ENCODE results near the gene RPTN.
"Not testable (repeated sequence)": the region's sequence is repeated elsewhere in the genome, so short reads cannot be mapped to it uniquely, and the experiment has no call there.

RPTN gene

DNA sequence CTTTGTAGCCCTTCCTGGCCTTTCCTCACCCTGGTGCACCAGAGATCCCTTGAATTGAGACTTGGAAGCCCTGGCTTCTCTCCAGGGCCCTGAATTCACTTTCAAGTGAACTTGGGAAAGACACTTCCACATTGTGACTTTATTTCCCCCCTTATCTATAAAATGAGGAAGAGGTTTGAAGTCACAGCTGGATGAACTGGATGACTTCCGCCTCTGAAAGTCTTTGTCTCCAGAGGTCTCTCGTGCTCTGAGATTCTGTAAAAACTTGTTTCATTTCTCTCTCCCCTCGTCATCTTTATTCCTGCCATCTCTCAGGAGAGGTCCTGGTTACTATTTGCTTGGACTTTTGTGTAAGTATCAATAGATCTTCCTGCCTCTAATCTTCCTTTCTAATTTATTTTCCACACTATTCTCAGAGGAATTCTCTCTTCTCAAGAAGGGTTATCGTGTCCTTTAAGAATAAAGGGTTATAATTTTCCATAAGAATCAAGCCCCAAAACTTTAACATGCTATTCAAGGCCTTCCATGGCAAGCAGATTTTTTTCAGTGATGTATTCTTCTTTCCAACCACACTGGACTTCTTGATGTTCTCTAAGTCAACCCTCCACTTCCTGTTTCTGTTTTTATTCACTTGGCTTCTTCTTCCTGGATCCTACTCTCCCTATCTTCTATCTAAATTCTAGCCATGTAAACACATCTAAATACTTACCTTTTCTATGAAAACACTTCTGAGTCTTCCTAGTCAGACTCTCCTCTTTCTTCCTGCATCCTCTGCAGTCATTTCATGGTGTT is 6.5 kb upstream of the RPTN start:
- no peak for DNase-seq (ENCODE audit: low read depth, low spot score)

- DNase-seq (ENCODE audit: low read depth, low spot score): no peak
These were observed 5.6 kb upstream of the RPTN start for GRCh38 chr1:152164517-152165136.

- no peak for DNase-seq (ENCODE audit: low read depth, low spot score)
These were observed 3.9 kb upstream of the RPTN start for GRCh38 chr1:152162792-152163463.

GRCh38 chr1:152160576-152160975 is 1.5 kb upstream of the RPTN start:
- no peak for DNase-seq (ENCODE audit: low read depth, low spot score)

DNA sequence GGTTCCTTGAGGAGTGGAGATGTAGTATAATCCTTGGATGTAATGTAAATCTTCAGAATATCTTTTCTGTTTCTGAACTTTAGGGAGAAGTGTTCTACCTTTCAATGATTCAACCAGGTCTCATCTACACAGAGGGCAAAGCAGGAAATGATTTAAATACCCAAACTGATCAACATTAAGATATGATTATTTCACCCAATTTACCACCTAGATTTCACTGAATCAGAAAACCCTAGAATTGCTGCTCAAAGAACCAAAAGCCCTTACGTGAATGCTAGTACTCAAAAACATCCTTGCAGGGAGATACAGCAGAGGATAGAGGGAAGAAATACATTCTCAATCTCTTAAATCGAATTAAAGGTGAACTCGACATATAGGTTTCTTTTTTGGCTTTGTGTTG is 5.0 kb downstream of the RPTN start:
- no peak for DNase-seq (ENCODE audit: low read depth, low spot score)

GRCh38 chr1:152151646-152152045 is 7.4 kb downstream of the RPTN start:
- no peak for DNase-seq (ENCODE audit: low read depth, low spot score)

GRCh38 chr1:152148981-152149380 is 10.0 kb downstream of the RPTN start:
- no peak for DNase-seq (ENCODE audit: low read depth, low spot score)

DNA sequence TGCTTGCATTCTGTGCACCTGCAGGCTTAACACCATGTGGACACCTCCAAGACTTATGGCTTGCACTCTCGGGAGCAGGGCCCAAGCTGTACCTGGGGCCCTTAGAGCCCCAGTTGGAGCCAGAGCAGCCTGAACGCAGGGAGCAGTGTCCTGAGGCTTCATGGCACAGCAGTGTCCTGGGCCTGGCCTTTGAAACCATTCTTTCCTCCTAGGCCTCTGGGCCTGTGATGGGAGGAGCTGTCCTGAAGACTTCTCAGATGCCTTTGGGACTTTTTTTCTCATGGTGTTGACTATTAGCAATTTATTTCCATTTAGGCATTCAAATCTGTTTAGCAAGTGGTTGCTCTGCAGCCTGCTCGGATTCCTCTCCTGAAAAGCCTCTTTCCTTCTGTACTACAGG is 11.0 kb downstream of the RPTN start:
- no peak for DNase-seq (ENCODE audit: low read depth, low spot score)

DNA sequence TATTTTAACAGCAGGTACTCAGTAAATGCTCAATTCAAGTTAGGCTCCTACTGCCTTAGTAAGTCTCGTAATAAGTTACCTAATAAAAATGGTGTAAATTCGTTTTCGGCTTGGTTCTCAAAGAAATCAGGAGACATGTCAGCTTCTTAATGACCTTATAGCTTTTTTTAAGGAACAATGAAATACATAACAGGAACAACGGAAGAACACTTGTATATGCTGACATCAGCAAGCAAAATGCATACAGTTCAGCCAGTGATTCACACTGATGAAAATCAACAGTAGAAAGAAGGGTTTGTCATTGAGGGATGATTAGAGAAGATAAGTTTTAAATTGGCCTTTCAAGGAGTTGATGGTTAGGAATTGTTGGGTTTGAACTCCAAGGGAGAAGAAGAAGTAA is 13.3 kb downstream of the RPTN start:
- DNase-seq (ENCODE audit: low read depth, low spot score): no peak

GRCh38 chr1:152144674-152145183 is 14.3 kb downstream of the RPTN start:
- DNase-seq (ENCODE audit: low read depth, low spot score): not testable (repeated sequence)

- DNase-seq (ENCODE audit: low read depth, low spot score): no peak
These were observed 15.7 kb downstream of the RPTN start for GRCh38 chr1:152143150-152143887.

DNA sequence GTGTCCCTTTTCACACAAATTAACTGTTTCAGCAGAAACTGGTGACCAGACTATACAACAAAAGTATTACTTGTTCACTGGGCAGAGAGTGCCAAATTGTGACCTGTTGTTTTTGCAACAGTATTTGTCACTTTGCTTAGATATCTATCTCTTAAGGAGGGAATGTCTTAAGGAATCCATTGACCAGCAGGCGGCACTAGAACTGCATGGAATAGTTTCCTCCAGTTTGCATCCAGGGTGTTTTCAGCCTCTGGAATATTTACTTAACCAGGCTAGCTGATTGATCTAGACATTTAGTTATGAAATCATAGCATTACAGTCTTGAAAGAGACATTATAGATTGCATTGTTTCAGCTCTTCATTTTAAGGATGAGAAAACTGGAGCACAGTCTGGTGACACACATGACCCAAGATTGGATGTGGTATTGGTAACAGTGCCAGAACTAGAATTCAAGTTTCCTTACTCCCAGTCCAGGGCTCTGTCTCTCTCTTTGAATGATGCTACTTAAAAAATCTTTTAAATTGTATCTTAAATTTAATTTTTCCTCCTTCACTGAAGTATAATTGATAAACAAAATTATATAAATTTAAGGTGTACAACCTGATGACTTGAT is 16.9 kb downstream of the RPTN start:
- peak; percentile 77 for DNase-seq (ENCODE audit: low read depth, low spot score)

DNA sequence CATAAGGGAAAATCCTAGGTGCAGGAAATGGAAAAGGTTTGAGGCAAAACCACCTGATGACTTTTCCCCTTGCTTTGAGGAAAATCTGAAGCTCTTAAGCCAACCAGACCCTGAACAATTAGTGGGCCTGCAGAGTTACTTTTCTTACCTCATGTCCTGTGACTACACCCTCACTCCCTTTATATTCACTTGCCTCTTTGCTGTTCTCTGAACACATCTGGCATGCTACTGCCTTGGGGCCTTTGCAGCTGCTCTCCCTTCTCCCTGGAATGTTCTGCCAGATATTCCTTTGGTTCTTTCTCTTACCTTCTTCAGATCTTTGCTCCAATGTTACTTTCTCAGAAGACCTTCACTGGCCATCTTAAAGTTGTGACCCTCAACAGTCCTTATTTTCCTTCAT is 21.8 kb downstream of the RPTN start:
- no peak for DNase-seq (ENCODE audit: low read depth, low spot score)

GRCh38 chr1:152130186-152130585 is 28.8 kb downstream of the RPTN start:
- no peak for DNase-seq (ENCODE audit: low read depth, low spot score)

- DNase-seq (ENCODE audit: low read depth, low spot score): no peak
These were observed 31.4 kb downstream of the RPTN start for GRCh38 chr1:152127673-152128072.

DNA sequence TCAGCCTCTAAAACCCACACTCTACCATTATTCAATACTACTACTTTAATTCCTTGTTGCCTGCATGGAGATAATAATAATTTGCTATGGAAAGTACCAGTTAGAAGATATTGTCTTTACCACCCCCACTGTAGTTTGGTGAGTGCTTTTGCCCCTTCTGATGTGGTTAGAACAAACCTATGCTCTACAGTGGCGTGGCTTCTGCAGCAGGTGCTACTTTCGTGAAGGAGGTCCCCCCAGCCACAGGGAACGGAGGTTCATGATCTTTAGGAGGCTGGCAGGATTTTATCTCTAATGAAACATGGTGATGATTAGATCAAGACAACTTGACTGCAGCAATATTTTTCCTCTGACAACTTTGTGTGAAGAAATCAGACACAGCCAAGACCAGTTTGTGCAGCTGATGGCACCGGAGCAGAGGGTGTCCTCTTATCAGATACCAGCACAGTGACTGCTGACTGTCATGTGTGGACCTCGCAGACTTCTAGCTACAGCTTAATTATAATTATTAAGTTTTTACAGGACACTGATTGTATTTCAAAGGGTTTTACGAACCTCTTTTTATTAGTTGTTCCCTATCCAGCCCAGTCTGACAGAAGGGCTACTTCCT is 33.1 kb downstream of the RPTN start:
- DNase-seq (ENCODE audit: low read depth, low spot score): no peak

GRCh38 chr1:152118915-152119314 is 40.1 kb downstream of the RPTN start:
- DNase-seq (ENCODE audit: low read depth, low spot score): no peak

DNA sequence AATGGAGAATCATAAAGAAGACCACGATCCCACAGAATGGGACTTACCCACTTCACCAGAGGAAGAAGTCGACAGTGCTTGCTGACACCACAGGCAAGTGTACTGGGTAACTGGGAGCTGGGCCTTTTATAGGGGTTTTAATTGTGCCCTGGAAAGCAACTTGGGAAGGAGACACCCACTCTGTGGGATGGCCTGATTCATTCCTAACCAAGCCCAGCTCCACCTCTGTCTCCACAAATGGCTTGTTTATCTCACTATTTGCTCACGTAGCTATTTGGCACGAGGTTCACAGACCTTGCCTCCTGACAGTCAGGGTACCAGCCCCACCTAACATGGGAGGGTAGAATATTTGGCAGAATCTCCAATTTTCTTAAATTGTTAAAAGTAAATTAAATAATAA is 43.7 kb downstream of the RPTN start, which contains the start of gene TCHH:
TCHH (minus strand) TSS at position 101 of the 400 bp plus-strand sequence. CDS start 1,364 bp downstream, outside the sequence.
- DNase-seq (ENCODE audit: low read depth, low spot score): no peak

- DNase-seq (ENCODE audit: low read depth, low spot score): no peak
These were observed 46.1 kb downstream of the RPTN start for GRCh38 chr1:152112885-152113432.

GRCh38 chr1:152112101-152112884 is 46.7 kb downstream of the RPTN start:
- peak; percentile 54 for DNase-seq (ENCODE audit: low read depth, low spot score)
